ENCODE data around the gene VWDE. TPM values are rescaled to one million over a fixed set of nuclear protein-coding genes. Genes with fewer than 3 reads are reported as not detected.

Gene VWDE
- total and polyA plus RNA-seq, 2 of the 8 experiments (the other 6 are each of a cell fraction or from before 2014, with no cell fraction given): 11.0 to 21.2 TPM

DNA sequence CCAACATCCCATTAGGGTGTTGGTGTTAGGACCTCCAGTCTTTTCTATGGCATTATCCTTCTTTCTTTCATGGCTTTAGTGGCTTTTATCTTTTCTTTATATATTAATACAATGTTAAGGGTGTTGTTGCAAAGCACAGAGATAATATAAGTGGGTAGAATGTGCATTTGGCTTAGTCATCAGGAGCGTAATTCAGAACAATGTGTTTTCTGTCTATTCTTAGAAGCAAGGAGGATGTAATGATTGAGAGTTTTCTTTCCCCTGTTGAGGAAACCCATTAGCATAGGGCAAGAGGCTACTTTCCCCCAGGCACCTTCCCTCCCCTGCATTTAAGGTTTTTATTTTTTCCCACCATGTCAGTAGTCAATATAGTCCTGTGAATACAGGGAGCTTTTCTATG is 112.9 kb downstream of the VWDE start (continued):
- no peak for TF ChIP-seq TAF1 (IDR thresholded peaks at IDR 0.05; ENCODE audit: low read depth, low read length)
- TF ChIP-seq YY1 (IDR thresholded peaks at IDR 0.05; ENCODE audit: low read depth, low read length): no peak
- TF ChIP-seq HDAC6 (IDR thresholded peaks at IDR 0.05; ENCODE audit: low read depth, low read length): no peak
- TF ChIP-seq RFX5 (IDR thresholded peaks at IDR 0.05; ENCODE audit: borderline replicate concordance, low read depth, low read length): no peak
- TF ChIP-seq ZNF274 (IDR thresholded peaks at IDR 0.05; ENCODE audit: borderline replicate concordance, extremely low read depth, low read length): no peak

All from H1 (cell line).